Uterus (tissue), 4 donors: Measurements from ENCODE around the gene APOL5. TPM values are rescaled to one million over a fixed set of nuclear protein-coding genes. Genes with fewer than 3 reads are reported as not detected.

ENCODE experiments used
- DNase-seq, 2 donors: peaks; one replicate each; pipeline ENCODE4 v3.0.0-alpha.2; 2019 to 2020
- H3K27ac ChIP-seq, 2 donors: fragments of 200-600 bp; sonication (generic); 1 replicate in 1 of 2; 2 replicates in 1 of 2; pipeline ENCODE4 v1.5.1; 2016 to 2018
- H3K27me3 ChIP-seq, 2 donors: fragments of 200-600 bp; sonication (generic); one replicate each; pipeline ENCODE4 v1.5.1; 2018 to 2019; ENCODE audit warnings: control low read depth in 1 of 2
- H3K36me3 ChIP-seq, 2 donors: fragments of 200-600 bp; sonication (generic); one replicate each; pipeline ENCODE4 v1.5.1; 2019; ENCODE audit warnings: control low read depth in 1 of 2
- H3K4me1 ChIP-seq, 2 donors: fragments of 200-600 bp; sonication (generic); one replicate each; pipeline ENCODE4 v1.5.1; 2018 to 2019; ENCODE audit warnings: control low read depth in 1 of 2
- H3K4me3 ChIP-seq, 2 donors: fragments of 200-600 bp; sonication (generic); 1 replicate in 1 of 2; 2 replicates in 1 of 2; pipeline ENCODE4 v1.5.1; 2018 to 2019; ENCODE audit warnings: mild to moderate bottlenecking in 1 of 2
- H3K9me3 ChIP-seq, 2 donors: fragments of 200-600 bp; sonication (generic); one replicate each; pipeline ENCODE4 v1.5.1; 2019; ENCODE audit warnings: control low read depth in 1 of 2
- CTCF ChIP-seq, 4 experiments: fragments of 200-600 bp in 2 of 4; fragments of 450-650 bp in 2 of 4; sonication (generic) in 2 of 4; IDR thresholded peaks; one replicate each; pipeline ENCODE4 v1.5.1; 2016 to 2019; ENCODE audit warnings: antibody characterized with exemption in 4 of 4, mild to moderate bottlenecking in 2 of 4, moderate library complexity in 1 of 4
- POLR2A ChIP-seq, 2 donors: fragments of 450-650 bp; IDR thresholded peaks; one replicate each; pipeline ENCODE4 v1.6.1; 2016; ENCODE audit warnings: antibody characterized with exemption in 2 of 2, mild to moderate bottlenecking in 1 of 2, moderate library complexity in 1 of 2
- intact Hi-C: fragments of 100-400 bp; cut with DNase I; formaldehyde crosslinking; loops from one replicate; pipeline ENCODE4 v1.15.1; 2023; ENCODE audit warnings: low total_unique reads
- total RNA-seq, 4 donors: library from RNA; depleted of rRNA in 3 of 4; stranded (reverse); fragments of >200 nt in 3 of 4; gene quantifications; one replicate each; pipeline versions ENCODE4 v1.1.0 to v1.2.4, GENCODE V29; 2014 to 2023
- donor health status: DM: yes; HTN: yes; CAD: no.

Gene APOL5
- total RNA-seq, 4 donors from 2014 or later, result not detected

DNA sequence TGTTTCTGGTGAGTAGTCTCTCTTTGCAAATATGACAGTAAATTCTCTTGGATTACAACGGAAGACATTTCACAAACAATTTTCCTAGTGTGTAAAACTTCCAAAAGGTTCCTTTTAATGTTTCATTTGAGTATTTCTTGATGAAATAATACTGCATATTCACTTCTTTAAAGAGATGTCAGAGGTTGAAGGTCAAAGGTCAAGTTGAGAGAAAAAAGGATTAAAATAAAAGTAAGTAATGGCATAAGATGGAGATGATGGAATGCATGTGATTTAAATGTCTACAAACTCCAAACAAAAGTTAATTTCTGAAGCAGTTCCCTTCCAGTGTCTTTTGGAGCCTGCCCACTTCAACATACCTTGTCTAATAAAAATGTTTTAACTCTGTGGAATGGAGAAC, 40.7 kb downstream of the APOL5 start:
- intact Hi-C loops, result no loop called here
- TF ChIP-seq CTCF (IDR thresholded peaks at IDR 0.05) (no peak), POLR2A (IDR thresholded peaks at IDR 0.05) (no peak)
- H3K27ac ChIP-seq, result no peak overlapping the region
- H3K4me1 ChIP-seq, result no peaks in the 10 kb centered on the region
- DNase-seq, result no peak
- no peaks in the 10 kb centered on the region for H3K27me3 ChIP-seq
- H3K4me3 ChIP-seq, result no peak overlapping the region
- H3K36me3 ChIP-seq, result no peaks in the 10 kb centered on the region
- H3K9me3 ChIP-seq, result no peaks in the 10 kb centered on the region

DNA sequence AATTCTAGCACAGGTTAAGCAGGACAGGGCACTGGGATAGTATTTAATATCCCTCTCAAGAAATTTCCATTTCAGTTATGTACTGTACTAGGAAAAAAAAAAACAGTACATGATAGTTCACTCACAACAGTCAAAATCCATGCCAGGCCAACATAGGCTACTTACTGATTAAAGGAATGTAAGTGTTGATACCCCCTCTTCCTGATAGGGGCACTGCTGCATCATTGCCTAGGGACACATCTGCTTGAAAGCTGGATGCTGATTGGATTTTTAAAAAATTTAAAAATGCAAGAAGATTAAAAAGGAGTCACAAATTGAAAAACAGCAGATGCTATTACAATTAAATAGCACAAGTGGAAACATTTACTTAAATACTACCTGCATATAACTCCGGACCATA, 43.4 kb downstream of the APOL5 start:
- no peak overlapping the region for H3K4me3 ChIP-seq
- no peak overlapping the region for H3K27ac ChIP-seq
- no peaks in the 10 kb centered on the region for H3K27me3 ChIP-seq
- H3K4me1 ChIP-seq, result no peaks in the 10 kb centered on the region
- TF ChIP-seq CTCF (IDR thresholded peaks at IDR 0.05) (peak in 1 of 4 experiments; percentile 21), POLR2A (IDR thresholded peaks at IDR 0.05) (no peak)
- DNase-seq, result no peak
- H3K9me3 ChIP-seq, result no peaks in the 10 kb centered on the region
- intact Hi-C loops, result no loop called here
- H3K36me3 ChIP-seq, result no peaks in the 10 kb centered on the region

DNA sequence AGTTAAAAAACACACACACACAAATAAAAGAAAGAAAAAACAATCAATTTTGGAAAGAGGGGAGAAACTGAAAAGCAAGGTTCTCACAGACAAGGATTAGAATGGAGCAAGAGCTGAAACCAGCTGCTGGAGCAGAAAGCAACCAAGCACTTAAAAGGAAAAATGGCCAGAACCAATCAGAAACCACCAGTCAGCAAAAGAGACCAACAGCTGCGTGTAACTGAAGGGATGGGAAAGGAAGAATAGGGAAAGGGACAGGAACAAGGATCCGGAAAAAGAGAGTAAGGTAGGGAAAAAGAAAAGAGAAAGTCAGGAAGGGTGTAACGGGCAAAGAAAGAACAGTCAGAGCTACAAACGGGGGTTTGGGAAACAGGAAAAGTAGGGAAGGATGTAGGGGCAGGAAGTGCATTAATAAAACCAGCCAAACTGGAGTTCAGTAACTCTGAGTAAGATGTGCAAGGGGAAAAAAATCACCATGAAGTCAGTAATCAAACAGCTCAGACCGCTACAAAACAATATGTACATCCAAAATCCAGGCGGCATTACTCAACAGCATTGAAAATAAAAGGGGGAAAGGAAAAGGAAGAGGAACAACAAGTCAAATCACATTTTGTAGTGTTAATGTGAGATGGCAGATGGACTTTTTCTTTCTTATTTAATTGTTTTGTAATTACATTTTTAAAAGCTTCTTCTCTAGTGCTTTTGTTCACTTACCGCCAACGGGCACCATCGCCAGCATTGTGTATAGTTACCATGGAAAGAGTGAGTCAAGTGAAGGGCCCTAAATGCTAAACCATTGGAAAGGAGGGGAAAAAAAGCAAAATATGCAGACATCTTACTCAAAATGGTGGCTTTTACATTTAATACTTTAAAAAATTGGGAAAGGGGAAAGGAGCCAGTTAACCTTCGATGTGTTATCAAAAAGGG, 49.2 kb downstream of the APOL5 start:
- H3K27ac ChIP-seq, result peak overlapping the region; percentile 3 to 46
- DNase-seq, result no peak
- H3K27me3 ChIP-seq, result no peaks in the 10 kb centered on the region
- TF ChIP-seq CTCF (IDR thresholded peaks at IDR 0.05) (no peak), POLR2A (IDR thresholded peaks at IDR 0.05) (no peak)
- intact Hi-C loops, result no loop called here
- H3K9me3 ChIP-seq, result no peaks in the 10 kb centered on the region
- no peaks in the 10 kb centered on the region for H3K4me1 ChIP-seq
- no peak overlapping the region for H3K4me3 ChIP-seq
- no peaks in the 10 kb centered on the region for H3K36me3 ChIP-seq

DNA sequence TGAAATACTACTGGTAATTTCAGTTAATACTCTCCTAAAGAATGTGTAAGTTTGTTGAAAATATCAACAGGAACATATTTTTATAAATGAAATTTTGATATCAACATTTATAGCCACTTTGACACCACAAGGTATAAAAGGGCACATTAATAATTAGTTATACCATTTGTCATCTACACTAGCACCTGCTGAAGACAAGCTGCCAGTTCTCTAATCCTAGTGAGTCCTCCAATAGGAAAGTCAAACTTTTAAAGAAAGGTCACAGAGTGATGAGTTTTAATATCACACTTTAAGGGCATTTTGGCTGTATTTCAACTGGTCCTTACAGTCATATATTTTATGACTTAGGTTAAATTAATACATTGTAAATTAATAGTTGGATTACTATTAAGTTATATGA, 52.3 kb downstream of the APOL5 start:
- Histone ChIP-seq H3K36me3 (no peaks in the 10 kb centered on the region), H3K9me3 (no peaks in the 10 kb centered on the region), H3K27ac (no peak overlapping the region), H3K4me1 (peaks cover 0 to 4% of the 10 kb centered on the region in 2 donors), H3K4me3 (no peak overlapping the region), H3K27me3 (no peaks in the 10 kb centered on the region)
- TF ChIP-seq POLR2A (IDR thresholded peaks at IDR 0.05) (no peak), CTCF (IDR thresholded peaks at IDR 0.05) (no peak)
- intact Hi-C loops, result no loop called here
- no peak for DNase-seq

DNA sequence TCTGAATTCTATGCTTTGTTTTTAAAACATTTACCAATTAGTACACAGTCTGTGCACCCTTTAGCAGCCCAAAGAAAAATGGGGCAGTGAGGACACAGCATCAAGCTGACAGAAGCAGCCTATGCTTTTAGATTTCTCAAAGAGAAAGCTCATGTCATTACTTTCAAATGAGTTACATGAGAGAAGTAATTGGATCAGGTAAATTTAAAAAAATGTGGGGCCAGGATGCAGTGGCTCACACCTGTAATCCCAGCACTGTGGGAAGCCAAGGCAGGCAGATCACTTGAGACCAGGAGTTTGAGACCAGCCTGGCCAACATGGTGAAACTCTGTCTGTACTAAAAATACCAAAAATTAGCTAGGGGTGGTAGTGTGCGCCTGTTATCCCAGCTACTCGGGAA, 57.7 kb downstream of the APOL5 start:
- H3K9me3 ChIP-seq, result no peaks in the 10 kb centered on the region
- H3K27ac ChIP-seq, result peak overlapping the region in 1 of 2 donors; percentile 28
- H3K4me1 ChIP-seq, result peaks cover 0 to 20% of the 10 kb centered on the region in 2 donors
- H3K4me3 ChIP-seq, result no peak overlapping the region
- H3K36me3 ChIP-seq, result no peaks in the 10 kb centered on the region
- no peak for DNase-seq
- intact Hi-C loops, result no loop called here
- H3K27me3 ChIP-seq, result no peaks in the 10 kb centered on the region
- TF ChIP-seq CTCF (IDR thresholded peaks at IDR 0.05) (no peak), POLR2A (IDR thresholded peaks at IDR 0.05) (no peak)
